Spinal cord (tissue), 10 donors: ENCODE measurements around the gene PEMT. TPM values are rescaled to one million over a fixed set of nuclear protein-coding genes. Genes with fewer than 3 reads are reported as not detected.
"Not testable (repeated sequence)": the region's sequence is repeated elsewhere in the genome, so short reads cannot be mapped to it uniquely, and the experiment has no call there.

Experiments used
- DNase-seq, 6 donors: peaks; one replicate each; pipeline versions ENCODE4 v3.0.0 to v3.0.0-alpha.2; 2013 to 2015; ENCODE audit warnings: low spot score in 6 of 6, low read depth in 4 of 6
- H3K27ac ChIP-seq: one replicate; pipeline ENCODE4 v1.5.1; 2013; ENCODE audit warnings: low read depth, low read length, control low read depth
- H3K27me3 ChIP-seq: one replicate; pipeline ENCODE4 v1.6.1; 2013; ENCODE audit warnings: low read length; ENCODE audit not compliant: control insufficient read depth, insufficient read depth
- H3K36me3 ChIP-seq: one replicate; pipeline ENCODE4 v1.6.1; 2013; ENCODE audit warnings: low read length; ENCODE audit not compliant: control insufficient read depth, insufficient read depth
- H3K4me1 ChIP-seq: one replicate; pipeline ENCODE4 v1.6.1; 2013; ENCODE audit warnings: low read length; ENCODE audit not compliant: control insufficient read depth, insufficient read depth
- H3K4me3 ChIP-seq: one replicate; pipeline ENCODE4 v1.5.1; 2013; ENCODE audit warnings: low read depth, low read length, control low read depth
- H3K9me3 ChIP-seq: one replicate; pipeline ENCODE4 v1.6.1; 2013; ENCODE audit warnings: low read length; ENCODE audit not compliant: control insufficient read depth, insufficient read depth
- WGBS: methylation state at CpG from one replicate; pipeline ENCODE4 v1.1.5; 2013; ENCODE audit warnings: missing lambda C conversion rate; ENCODE audit not compliant: insufficient coverage; 5-methylcytosine and 5-hydroxymethylcytosine counted together
- polyA plus RNA-seq, 2 donors: library from polyadenylated mRNA; unstranded; fragments of 120-200 nt; gene quantifications; one replicate each; pipeline ENCODE4 v1.2.1, GENCODE V29; 2013; ENCODE audit not compliant: insufficient read length in 2 of 2
- total RNA-seq, 2 donors: library from RNA; depleted of rRNA in 1 of 2; stranded (reverse); fragments of 120-200 nt in 1 of 2; fragments of >200 nt in 1 of 2; gene quantifications; one replicate each; pipeline versions ENCODE4 v1.2.3 to v1.2.4, GENCODE V29; 2013 to 2014
- donor health status: healthy.

The PEMT gene
- total and polyA plus RNA-seq, 4 donors, result 28.5 to 48.3 (median 43.9) TPM

- DNase-seq, result peak in 3 of 6 donors; percentile 13 to 55 (median 42)
- WGBS, result 60% methylated on average over 4 of the region's 5 CpGs
- Histone ChIP-seq H3K4me1 (peaks cover 22% of the 10 kb centered on the region), H3K9me3 (no peaks in the 10 kb centered on the region), H3K36me3 (no peaks in the 10 kb centered on the region), H3K27me3 (no peaks in the 10 kb centered on the region), H3K4me3 (no peak overlapping the region), H3K27ac (no peak overlapping the region)
Observed at GRCh38 chr17:17468217-17469010, 123.1 kb downstream of the PEMT start.

DNA sequence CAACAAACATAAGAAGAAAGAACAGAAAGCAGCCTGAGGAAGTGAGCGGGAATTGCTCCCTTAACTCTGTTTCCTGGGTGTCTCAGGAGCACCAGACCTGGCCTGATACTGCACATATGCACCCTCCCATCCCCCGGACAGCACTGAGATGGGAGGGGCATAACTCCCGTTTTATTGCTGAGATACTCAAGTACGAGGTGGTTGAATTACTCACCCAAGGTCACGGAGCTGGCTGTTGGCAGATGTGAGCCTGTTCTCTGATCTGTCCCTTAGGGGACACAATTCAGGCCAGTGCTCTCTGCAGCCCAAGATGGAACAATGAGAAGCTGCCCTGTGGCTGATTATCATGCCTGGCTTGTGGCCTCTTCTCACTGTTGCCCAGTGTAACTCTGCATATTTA is 123.8 kb downstream of the PEMT start:
- 51% methylated on average over 5 of the region's 5 CpGs for WGBS
- Histone ChIP-seq H3K4me3 (no peak overlapping the region), H3K27me3 (no peaks in the 10 kb centered on the region), H3K4me1 (peaks cover 22% of the 10 kb centered on the region), H3K27ac (no peak overlapping the region), H3K36me3 (no peaks in the 10 kb centered on the region), H3K9me3 (no peaks in the 10 kb centered on the region)
- DNase-seq, result peak in 1 of 6 donors; percentile 18

DNA sequence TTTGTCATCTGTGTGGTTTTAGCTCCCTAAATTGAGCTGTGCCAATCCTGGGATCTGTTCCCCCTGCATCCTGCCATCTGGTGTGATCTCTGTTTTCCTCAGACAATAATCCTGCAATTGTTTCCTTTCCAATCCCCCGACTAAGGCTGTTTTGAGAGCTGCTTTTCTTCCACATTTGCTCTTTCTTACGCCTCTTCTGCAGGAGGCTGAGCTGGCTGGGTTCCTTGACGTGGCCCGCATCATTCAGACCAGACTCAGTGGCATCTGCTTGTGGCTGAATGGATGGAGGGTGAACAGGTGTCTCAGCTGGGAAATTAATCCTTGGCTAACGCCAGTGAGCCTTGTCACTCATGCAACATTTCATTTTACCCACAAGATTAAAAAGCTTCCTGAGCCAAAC is 124.5 kb downstream of the PEMT start:
- no peak overlapping the region for H3K27ac ChIP-seq
- peak in 2 of 6 donors; percentile 53 to 87 for DNase-seq
- 55% methylated on average over 4 of the region's 5 CpGs for WGBS

GRCh38 chr17:17466511-17466910 is 125.0 kb downstream of the PEMT start:
- peak in 2 of 6 donors; percentile 15 to 71 for DNase-seq
- Histone ChIP-seq H3K4me1 (peaks cover 22% of the 10 kb centered on the region), H3K27ac (no peak overlapping the region), H3K4me3 (no peak overlapping the region), H3K36me3 (no peaks in the 10 kb centered on the region), H3K9me3 (no peaks in the 10 kb centered on the region), H3K27me3 (no peaks in the 10 kb centered on the region)
- WGBS, result 25% methylated on average over 3 of the region's 5 CpGs

More for the DNA sequence above, 124.5 kb downstream of the PEMT start:
- Histone ChIP-seq H3K4me1 (peaks cover 22% of the 10 kb centered on the region), H3K9me3 (no peaks in the 10 kb centered on the region), H3K36me3 (no peaks in the 10 kb centered on the region), H3K4me3 (no peak overlapping the region), H3K27me3 (no peaks in the 10 kb centered on the region)

GRCh38 chr17:17465878-17466277 is 125.6 kb downstream of the PEMT start:
- H3K27ac ChIP-seq, H3K4me3 ChIP-seq, DNase-seq, H3K9me3 ChIP-seq, H3K36me3 ChIP-seq, H3K27me3 ChIP-seq: not testable (repeated sequence)
- WGBS, result no CpG with 5 or more reads among the region's 1 CpG
- H3K4me1 ChIP-seq, result peaks cover 22% of the 10 kb centered on the region

GRCh38 chr17:17463821-17464220 is 127.7 kb downstream of the PEMT start:
- WGBS, result 76% methylated on average over 3 of the region's 6 CpGs
- Histone ChIP-seq H3K27me3 (no peaks in the 10 kb centered on the region), H3K27ac (no peak overlapping the region), H3K36me3 (no peaks in the 10 kb centered on the region), H3K4me3 (no peak overlapping the region), H3K4me1 (peaks cover 17% of the 10 kb centered on the region), H3K9me3 (no peaks in the 10 kb centered on the region)
- peak in 1 of 6 donors; percentile 21 for DNase-seq

DNA sequence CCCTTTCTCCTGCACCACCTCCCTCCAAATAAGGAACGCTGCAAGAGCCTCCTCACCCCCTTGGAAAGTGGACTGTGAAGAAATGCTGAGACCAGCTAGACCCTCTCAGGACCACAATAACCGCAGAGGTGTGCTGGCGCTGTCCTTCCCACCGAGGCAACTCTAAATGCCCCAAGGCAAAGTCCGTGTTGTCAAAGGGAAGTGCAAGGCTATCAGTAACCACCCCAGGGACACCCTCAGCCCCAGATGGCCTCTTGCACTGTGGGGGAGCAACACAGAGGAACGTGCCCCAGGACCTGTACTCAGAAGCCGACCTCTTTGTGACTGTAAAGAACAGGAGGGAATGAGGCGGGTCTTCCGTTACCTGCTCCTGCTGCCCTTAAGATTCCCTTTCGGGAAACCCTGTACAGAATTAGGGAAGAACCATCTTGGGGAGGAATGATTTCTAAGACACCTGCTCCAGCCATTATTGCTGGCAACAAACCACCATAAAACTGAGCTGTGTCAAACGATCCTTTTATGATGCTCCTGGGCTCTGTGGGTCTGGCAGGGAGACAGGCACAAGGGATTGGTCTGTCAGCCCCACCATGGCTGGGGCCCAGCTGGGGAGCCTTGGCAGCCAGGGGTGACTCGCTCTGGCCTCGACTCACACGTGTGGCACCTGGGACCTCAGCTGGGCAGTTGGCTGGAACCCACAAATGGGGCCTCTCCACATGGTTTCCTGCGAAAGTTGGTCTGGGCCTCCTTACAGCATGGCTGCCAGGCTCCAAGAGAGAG is 129.3 kb downstream of the PEMT start:
- 58% methylated on average over 14 of the region's 15 CpGs for WGBS
- DNase-seq, result peak in 2 of 6 donors; percentile 9 to 22
- no peaks in the 10 kb centered on the region for H3K9me3 ChIP-seq
- H3K4me1 ChIP-seq, result peaks cover 8% of the 10 kb centered on the region
- no peak overlapping the region for H3K27ac ChIP-seq
- no peak overlapping the region for H3K4me3 ChIP-seq
- H3K27me3 ChIP-seq, result no peaks in the 10 kb centered on the region
- H3K36me3 ChIP-seq, result no peaks in the 10 kb centered on the region

DNA sequence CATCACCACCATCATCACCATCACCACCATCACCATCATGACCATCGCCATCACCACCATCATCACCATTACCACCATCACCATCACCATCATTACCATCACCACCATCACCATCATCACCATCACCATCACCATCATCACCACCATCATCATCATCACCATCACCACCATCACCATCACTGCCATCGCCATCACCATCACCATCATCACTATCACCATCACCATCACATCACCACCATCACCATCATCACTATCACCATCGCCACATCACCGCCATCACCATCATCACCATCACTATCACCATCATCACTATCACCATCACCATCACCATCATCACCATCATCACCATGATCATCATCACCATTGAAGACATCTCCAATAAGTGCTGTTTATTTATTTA is 131.5 kb downstream of the PEMT start:
- WGBS, result 100% methylated on average over 3 of the region's 4 CpGs
- Histone ChIP-seq H3K27ac (no peak overlapping the region), H3K36me3 (no peaks in the 10 kb centered on the region), H3K9me3 (no peaks in the 10 kb centered on the region), H3K27me3 (no peaks in the 10 kb centered on the region), H3K4me1 (peaks cover 3% of the 10 kb centered on the region), H3K4me3 (no peak overlapping the region)
- DNase-seq, result no peak

- H3K4me3 ChIP-seq, result no peak overlapping the region
- no peaks in the 10 kb centered on the region for H3K36me3 ChIP-seq
- no CpG with 5 or more reads among the region's 2 CpGs for WGBS
- DNase-seq, result no peak
- peaks cover 3% of the 10 kb centered on the region for H3K4me1 ChIP-seq
- no peaks in the 10 kb centered on the region for H3K27me3 ChIP-seq
- no peaks in the 10 kb centered on the region for H3K9me3 ChIP-seq
- no peak overlapping the region for H3K27ac ChIP-seq
Observed at GRCh38 chr17:17457680-17458079, 133.8 kb downstream of the PEMT start.
